Measurements from ENCODE around the gene DNPH1.

GRCh38 chr6:43207286-43207685 is 22.0 kb downstream of the DNPH1 start:
- TF ChIP-seq, protein P1, sequence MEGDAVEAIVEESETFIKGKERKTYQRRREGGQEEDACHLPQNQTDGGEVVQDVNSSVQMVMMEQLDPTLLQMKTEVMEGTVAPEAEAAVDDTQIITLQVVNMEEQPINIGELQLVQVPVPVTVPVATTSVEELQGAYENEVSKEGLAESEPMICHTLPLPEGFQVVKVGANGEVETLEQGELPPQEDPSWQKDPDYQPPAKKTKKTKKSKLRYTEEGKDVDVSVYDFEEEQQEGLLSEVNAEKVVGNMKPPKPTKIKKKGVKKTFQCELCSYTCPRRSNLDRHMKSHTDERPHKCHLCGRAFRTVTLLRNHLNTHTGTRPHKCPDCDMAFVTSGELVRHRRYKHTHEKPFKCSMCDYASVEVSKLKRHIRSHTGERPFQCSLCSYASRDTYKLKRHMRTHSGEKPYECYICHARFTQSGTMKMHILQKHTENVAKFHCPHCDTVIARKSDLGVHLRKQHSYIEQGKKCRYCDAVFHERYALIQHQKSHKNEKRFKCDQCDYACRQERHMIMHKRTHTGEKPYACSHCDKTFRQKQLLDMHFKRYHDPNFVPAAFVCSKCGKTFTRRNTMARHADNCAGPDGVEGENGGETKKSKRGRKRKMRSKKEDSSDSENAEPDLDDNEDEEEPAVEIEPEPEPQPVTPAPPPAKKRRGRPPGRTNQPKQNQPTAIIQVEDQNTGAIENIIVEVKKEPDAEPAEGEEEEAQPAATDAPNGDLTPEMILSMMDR (IDR thresholded peaks at IDR 0.05 in 4 of 5, conservative IDR thresholded peaks at IDR 0.05 in 1 of 5), result no peak
- TF ChIP-seq POLR2A (IDR thresholded peaks at IDR 0.05), result no peak
